ENCODE measurements around the gene VWA7. TPM values are rescaled to one million over a fixed set of nuclear protein-coding genes. Genes with fewer than 3 reads are reported as not detected.

The VWA7 gene
- total RNA-seq, result 0.13 and 0.19 TPM in 2 replicates

GRCh38 chr6:31776989-31777666, at the start of gene VWA7:
VWA7 (minus strand) TSS chr6:31777328; CDS start chr6:31776779, 549 bp downstream.

GRCh38 chr6:31815025-31815838, 38.1 kb upstream of the VWA7 start, which contains the start of the genes HSPA1A and HSPA1L:
HSPA1A (plus strand) TSS chr6:31815543; CDS start chr6:31815757, 214 bp downstream.
HSPA1L (minus strand) TSS chr6:31815283; CDS start chr6:31811972, 3,311 bp downstream.

GRCh38 chr6:31806470-31807272, 29.5 kb upstream of the VWA7 start, which contains the start of gene LSM2:
LSM2 (minus strand) TSS chr6:31806966; CDS start chr6:31806757, 209 bp downstream.

GRCh38 chr6:31795616-31796298, 18.6 kb upstream of the VWA7 start, which contains the start of gene VARS1:
VARS1 (minus strand) TSS chr6:31795752; CDS start chr6:31795217, 535 bp downstream.

GRCh38 chr6:31762356-31762755, 14.8 kb downstream of the VWA7 start, which contains the start of gene SAPCD1:
SAPCD1 (plus strand) TSS chr6:31762656; CDS start chr6:31763055, 399 bp downstream.

GRCh38 chr6:31739639-31740396, 37.3 kb downstream of the VWA7 start, which contains the start of gene MSH5:
MSH5 (plus strand) TSS chr6:31740005; CDS start chr6:31740467, 462 bp downstream.

GRCh38 chr6:31736021-31736767, 40.9 kb downstream of the VWA7 start, which contains the start of gene CLIC1:
CLIC1 (minus strand) TSS chr6:31736530; CDS start chr6:31736300, 230 bp downstream.

GRCh38 chr6:31728767-31729514, 48.2 kb downstream of the VWA7 start, which contains the start of gene DDAH2:
DDAH2 (minus strand) TSS chr6:31729299; CDS start chr6:31729161, 138 bp downstream.

GRCh38 chr6:31723245-31723979, 53.7 kb downstream of the VWA7 start, which contains the start of gene MPIG6B:
MPIG6B (plus strand) TSS chr6:31723373; CDS start chr6:31723384, 11 bp downstream.

GRCh38 chr6:31721351-31722020, 55.6 kb downstream of the VWA7 start, which contains the start of gene LY6G6C:
LY6G6C (minus strand) TSS chr6:31721746; CDS start chr6:31721679, 67 bp downstream.

Other genes starting within 250 kb of the VWA7 start
- not detected in 2 replicates for gene MCCD1, start 248.4 kb downstream of the VWA7 start, total RNA-seq
- gene DDX39B, start 235.3 kb downstream of the VWA7 start, total RNA-seq, result 366 and 394 TPM in 2 replicates
- 3.3 and 4.0 TPM in 2 replicates for gene ATP6V1G2, start 230.7 kb downstream of the VWA7 start, total RNA-seq
- gene NFKBIL1, start 229.7 kb downstream of the VWA7 start, total RNA-seq, result 22.6 and 22.9 TPM in 2 replicates
- gene LTA, start 205.0 kb downstream of the VWA7 start, total RNA-seq, result not detected in 2 replicates
- not detected in 2 replicates for gene TNF, start 201.8 kb downstream of the VWA7 start, total RNA-seq
- not detected in 2 replicates for gene LTB, start 194.9 kb downstream of the VWA7 start, total RNA-seq
- gene LST1, start 191.1 kb downstream of the VWA7 start, total RNA-seq, result not detected in 2 replicates
- not detected in 2 replicates for gene NCR3, start 184.3 kb downstream of the VWA7 start, total RNA-seq
- not detected in 2 replicates for gene AIF1, start 162.1 kb downstream of the VWA7 start, total RNA-seq
- gene PRRC2A, start 156.6 kb downstream of the VWA7 start, total RNA-seq, result 31.6 and 39.6 TPM in 2 replicates
- 107 and 122 TPM in 2 replicates for gene BAG6, start 124.7 kb downstream of the VWA7 start, total RNA-seq
- gene APOM, start 121.4 kb downstream of the VWA7 start, total RNA-seq, result 1.5 and 1.8 TPM in 2 replicates
- 22.2 and 26.7 TPM in 2 replicates for gene C6orf47, start 116.5 kb downstream of the VWA7 start, total RNA-seq
- gene GPANK1, start 112.3 kb downstream of the VWA7 start, total RNA-seq, result 14.3 and 15.4 TPM in 2 replicates
- 80.7 and 85.0 TPM in 2 replicates for gene CSNK2B, start 111.2 kb downstream of the VWA7 start, total RNA-seq
- 2.0 and 3.2 TPM in 2 replicates for gene LY6G5B, start 107.4 kb downstream of the VWA7 start, total RNA-seq
- 0.40 and 0.75 TPM in 2 replicates for gene LY6G5C, start 96.3 kb downstream of the VWA7 start, total RNA-seq
- 51.5 and 62.8 TPM in 2 replicates for gene ABHD16A, start 74.0 kb downstream of the VWA7 start, total RNA-seq
- not detected in 2 replicates for gene LY6G6F, start 70.5 kb downstream of the VWA7 start, total RNA-seq
- not detected in 2 replicates for gene LY6G6D, start 62.0 kb downstream of the VWA7 start, total RNA-seq
- not detected in 2 replicates for gene LY6G6C, start 55.6 kb downstream of the VWA7 start, total RNA-seq
- not detected in 2 replicates for gene MPIG6B, start 54.0 kb downstream of the VWA7 start, total RNA-seq
- gene DDAH2, start 48.0 kb downstream of the VWA7 start, total RNA-seq, result 112 and 142 TPM in 2 replicates
- 784 and 832 TPM in 2 replicates for gene CLIC1, start 40.8 kb downstream of the VWA7 start, total RNA-seq
- gene MSH5, start 37.3 kb downstream of the VWA7 start, total RNA-seq, result 5.3 and 5.4 TPM in 2 replicates
- 1.8 and 1.9 TPM in 2 replicates for gene SAPCD1, start 14.7 kb downstream of the VWA7 start, total RNA-seq
- 37.6 and 48.4 TPM in 2 replicates for gene VARS1, start 18.4 kb upstream of the VWA7 start, total RNA-seq
- gene LSM2, start 29.6 kb upstream of the VWA7 start, total RNA-seq, result 17.9 and 25.9 TPM in 2 replicates
- gene HSPA1L, start 38.0 kb upstream of the VWA7 start, total RNA-seq, result 1.5 and 1.6 TPM in 2 replicates
- gene HSPA1A, start 38.2 kb upstream of the VWA7 start, total RNA-seq, result 97.9 and 108 TPM in 2 replicates
- 158 and 185 TPM in 2 replicates for gene HSPA1B, start 50.4 kb upstream of the VWA7 start, total RNA-seq
- 60.4 and 69.0 TPM in 2 replicates for gene NEU1, start 85.5 kb upstream of the VWA7 start, total RNA-seq
- 0.13 and 0.44 TPM in 2 replicates for gene SLC44A4, start 101.7 kb upstream of the VWA7 start, total RNA-seq
- 42.3 and 49.1 TPM in 2 replicates for gene EHMT2, start 120.4 kb upstream of the VWA7 start, total RNA-seq
- 3.3 and 3.7 TPM in 2 replicates for gene ZBTB12, start 124.8 kb upstream of the VWA7 start, total RNA-seq
- gene C2, start 150.4 kb upstream of the VWA7 start, total RNA-seq, result 2.8 and 4.3 TPM in 2 replicates
- gene CFB, start 168.8 kb upstream of the VWA7 start, total RNA-seq, result 20.3 and 31.2 TPM in 2 replicates
- 107 and 119 TPM in 2 replicates for gene NELFE, start 181.6 kb upstream of the VWA7 start, total RNA-seq
- gene SKIC2, start 181.8 kb upstream of the VWA7 start, total RNA-seq, result 41.2 and 58.4 TPM in 2 replicates
- 9.8 and 10.2 TPM in 2 replicates for gene DXO, start 194.8 kb upstream of the VWA7 start, total RNA-seq
- gene C4A, start 204.7 kb upstream of the VWA7 start, total RNA-seq, result 5.7 and 5.8 TPM in 2 replicates
- 4.8 and 5.0 TPM in 2 replicates for gene C4B, start 237.5 kb upstream of the VWA7 start, total RNA-seq

Measured in aortic smooth muscle cell (primary cell).